GM12892 (cell line): ENCODE results near the gene LRRC56.
"Not testable (repeated sequence)": the region's sequence is repeated elsewhere in the genome, so short reads cannot be mapped to it uniquely, and the experiment has no call there.

Experiments
- POLR2A ChIP-seq: IDR thresholded peaks from 2 replicates; pipeline ENCODE4 v1.6.1; 2011; ENCODE audit warnings: low read depth, low read length, control low read depth
- POLR2AphosphoS5 ChIP-seq: IDR thresholded peaks from 2 replicates; pipeline ENCODE4 v1.6.1; 2011; ENCODE audit warnings: low read depth, low read length, control low read depth

- not testable (repeated sequence) for TF ChIP-seq POLR2A, POLR2AphosphoS5
Observed at GRCh38 chr11:574031-574570, 36.8 kb downstream of the LRRC56 start.
